Thyroid gland (tissue), 4 donors: ENCODE results near the gene SCG3. TPM values are rescaled to one million over a fixed set of nuclear protein-coding genes. Genes with fewer than 3 reads are reported as not detected.

Experiments
- DNase-seq, 2 donors: peaks; one replicate each; pipeline ENCODE4 v3.0.0-alpha.2; 2019
- H3K27ac ChIP-seq, 3 donors: fragments of 200-600 bp; sonication (generic); 1 replicate in 2 of 3; 2 replicates in 1 of 3; pipeline ENCODE4 v1.5.1; 2016 to 2019; ENCODE audit warnings: mild to moderate bottlenecking in 1 of 3, moderate library complexity in 1 of 3
- H3K27me3 ChIP-seq: fragments of 200-600 bp; sonication (generic); one replicate; pipeline ENCODE4 v1.5.1; 2019
- H3K36me3 ChIP-seq, 2 donors: fragments of 200-600 bp; sonication (generic); one replicate each; pipeline ENCODE4 v1.5.1; 2016 to 2019
- H3K4me1 ChIP-seq, 2 donors: fragments of 200-600 bp; sonication (generic); one replicate each; pipeline ENCODE4 v1.5.1; 2017 to 2019
- H3K4me3 ChIP-seq, 3 donors: fragments of 200-600 bp; sonication (generic); replicated peaks in 1 of 3; 1 replicate in 2 of 3; 2 replicates in 1 of 3; pipeline ENCODE4 v1.5.1; 2016; ENCODE audit warnings: mild to moderate bottlenecking in 1 of 3
- H3K9me3 ChIP-seq: fragments of 200-600 bp; sonication (generic); one replicate; pipeline ENCODE4 v1.5.1; 2017
- POLR2A ChIP-seq, 2 donors: fragments of 450-650 bp; IDR thresholded peaks; one replicate each; pipeline ENCODE4 v1.6.1; 2017; ENCODE audit warnings: antibody characterized with exemption in 2 of 2, mild to moderate bottlenecking in 2 of 2, moderate library complexity in 1 of 2
- WGBS, 2 donors: methylation state at CpG; one replicate each; pipeline ENCODE4 v1.1.5; 2017; 5-methylcytosine and 5-hydroxymethylcytosine counted together
- intact Hi-C: fragments of 100-400 bp; cut with DNase I; formaldehyde crosslinking; loops from one replicate; pipeline ENCODE4 v1.15.1; 2023
- total RNA-seq, 4 donors: library from RNA; depleted of rRNA; stranded (reverse); fragments of >200 nt; gene quantifications; one replicate each; pipeline ENCODE4 v1.2.3, GENCODE V29; 2016
- TF ChIP-seq, protein P1 (sequence below), 6 experiments: fragments of 200-600 bp in 3 of 6; fragments of 450-650 bp in 3 of 6; sonication (generic) in 3 of 6; IDR thresholded peaks; one replicate each; pipeline ENCODE4 v1.5.1; 2016 to 2019; ENCODE audit warnings: antibody characterized with exemption in 6 of 6, mild to moderate bottlenecking in 2 of 6, inconsistent platforms in 1 of 6, moderate library complexity in 1 of 6

SCG3 gene
- total RNA-seq, 4 donors from 2014 or later = 0.33 to 1.8 (median 0.52) TPM

DNA sequence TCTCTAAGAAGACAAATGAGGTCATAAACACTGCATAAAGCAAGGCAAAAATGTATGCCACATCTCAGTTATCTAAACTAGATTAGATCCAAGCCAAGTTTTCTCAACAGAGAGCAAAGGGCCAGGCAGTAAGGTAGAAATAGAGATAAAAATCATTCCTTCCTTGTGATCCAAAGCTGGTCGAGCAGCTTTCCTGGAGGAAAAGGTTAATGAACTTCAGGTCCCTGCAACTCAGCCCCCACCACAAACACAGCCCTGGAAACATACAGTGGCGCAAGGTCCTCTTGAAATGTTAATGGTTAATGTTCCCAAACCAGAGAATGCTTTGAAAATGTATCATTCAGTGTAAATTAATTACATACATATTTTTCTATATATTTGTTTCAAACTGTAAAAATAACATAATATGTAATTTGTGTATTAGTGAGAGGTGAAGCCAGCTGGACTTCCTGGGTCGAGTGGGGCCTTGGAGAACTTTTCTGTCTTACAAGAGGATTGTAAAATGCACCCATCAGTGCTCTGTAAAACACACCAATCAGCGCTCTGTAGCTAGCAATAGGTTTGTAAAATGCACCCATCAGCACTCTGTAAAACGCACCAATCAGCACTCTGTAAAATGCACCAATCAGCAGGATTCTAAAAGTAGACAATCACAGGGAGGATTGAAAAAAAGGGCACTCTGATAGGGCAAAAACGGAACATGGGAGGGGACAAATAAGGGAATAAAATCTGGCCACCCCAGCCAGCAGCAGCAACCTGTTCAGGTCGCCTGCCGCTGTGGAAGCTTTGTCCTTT, 39.1 kb downstream of the SCG3 start:
- Histone ChIP-seq H3K4me3 (no peak overlapping the region), H3K27me3 (no peaks in the 10 kb centered on the region), H3K4me1 (no peaks in the 10 kb centered on the region), H3K9me3 (no peaks in the 10 kb centered on the region), H3K27ac (no peak overlapping the region), H3K36me3 (no peaks in the 10 kb centered on the region)
- intact Hi-C loops = no loop called here
- TF ChIP-seq POLR2A (IDR thresholded peaks at IDR 0.05) = no peak
- TF ChIP-seq, protein P1, sequence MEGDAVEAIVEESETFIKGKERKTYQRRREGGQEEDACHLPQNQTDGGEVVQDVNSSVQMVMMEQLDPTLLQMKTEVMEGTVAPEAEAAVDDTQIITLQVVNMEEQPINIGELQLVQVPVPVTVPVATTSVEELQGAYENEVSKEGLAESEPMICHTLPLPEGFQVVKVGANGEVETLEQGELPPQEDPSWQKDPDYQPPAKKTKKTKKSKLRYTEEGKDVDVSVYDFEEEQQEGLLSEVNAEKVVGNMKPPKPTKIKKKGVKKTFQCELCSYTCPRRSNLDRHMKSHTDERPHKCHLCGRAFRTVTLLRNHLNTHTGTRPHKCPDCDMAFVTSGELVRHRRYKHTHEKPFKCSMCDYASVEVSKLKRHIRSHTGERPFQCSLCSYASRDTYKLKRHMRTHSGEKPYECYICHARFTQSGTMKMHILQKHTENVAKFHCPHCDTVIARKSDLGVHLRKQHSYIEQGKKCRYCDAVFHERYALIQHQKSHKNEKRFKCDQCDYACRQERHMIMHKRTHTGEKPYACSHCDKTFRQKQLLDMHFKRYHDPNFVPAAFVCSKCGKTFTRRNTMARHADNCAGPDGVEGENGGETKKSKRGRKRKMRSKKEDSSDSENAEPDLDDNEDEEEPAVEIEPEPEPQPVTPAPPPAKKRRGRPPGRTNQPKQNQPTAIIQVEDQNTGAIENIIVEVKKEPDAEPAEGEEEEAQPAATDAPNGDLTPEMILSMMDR (IDR thresholded peaks at IDR 0.05) = no peak
- DNase-seq = no peak
- WGBS, 2 donors = 76 to 79% methylated on average over 8 of the region's 8 CpGs

DNA sequence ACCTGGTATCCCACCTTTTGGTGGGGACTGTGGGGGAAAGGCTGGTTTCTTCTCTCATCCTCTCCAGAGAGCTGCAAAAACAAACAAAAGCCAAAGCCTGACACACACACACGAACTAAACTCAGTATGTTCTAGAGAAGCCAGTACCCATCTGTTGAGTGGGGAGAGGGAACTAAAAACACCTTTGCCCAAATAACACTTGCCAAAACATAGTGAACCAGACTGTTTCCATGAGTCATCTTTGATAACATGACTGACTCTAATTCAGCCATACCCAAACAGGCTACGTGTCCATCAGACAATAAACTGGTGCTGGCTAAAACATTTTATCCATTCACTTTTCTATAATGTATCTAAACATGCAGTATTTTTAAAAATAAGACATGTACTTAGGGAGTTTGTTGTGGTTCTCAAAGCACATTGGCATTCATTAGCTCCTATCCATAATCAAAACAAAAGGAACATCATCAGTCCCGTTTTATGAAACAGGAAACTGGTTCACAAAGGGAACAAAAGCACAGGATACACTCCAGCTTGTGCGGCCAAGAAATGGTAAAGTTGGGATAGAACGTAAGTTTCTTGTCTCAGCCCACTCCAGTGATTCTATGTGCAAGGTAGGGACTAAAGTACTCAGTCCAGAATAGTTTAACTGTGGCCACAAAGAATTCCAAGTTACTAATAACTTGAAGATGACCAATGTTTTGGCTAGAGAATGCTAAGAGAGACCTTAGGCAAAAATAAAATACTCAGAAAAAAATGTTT, 40.1 kb downstream of the SCG3 start:
- intact Hi-C loops = no loop called here
- TF ChIP-seq POLR2A (IDR thresholded peaks at IDR 0.05) = no peak
- TF ChIP-seq, protein P1 (IDR thresholded peaks at IDR 0.05) = no peak
- no peaks in the 10 kb centered on the region for H3K36me3 ChIP-seq
- peaks cover 0 to 5% of the 10 kb centered on the region in 2 donors for H3K4me1 ChIP-seq
- no peak for DNase-seq
- 71 to 81% methylated on average over 5 of the region's 5 CpGs for WGBS, 2 donors
- no peaks in the 10 kb centered on the region for H3K9me3 ChIP-seq
- no peaks in the 10 kb centered on the region for H3K27me3 ChIP-seq
- peak overlapping the region in 1 of 3 donors; percentile 7 for H3K27ac ChIP-seq
- H3K4me3 ChIP-seq = no peak overlapping the region

GRCh38 chr15:51724199-51724598, 42.9 kb downstream of the SCG3 start:
- intact Hi-C loops = no loop called here
- H3K27ac ChIP-seq = no peak overlapping the region
- no peak overlapping the region for H3K4me3 ChIP-seq
- H3K27me3 ChIP-seq = no peaks in the 10 kb centered on the region
- DNase-seq = no peak
- TF ChIP-seq, protein P1 (IDR thresholded peaks at IDR 0.05) = no peak
- no peak for TF ChIP-seq POLR2A (IDR thresholded peaks at IDR 0.05)
- no peaks in the 10 kb centered on the region for H3K36me3 ChIP-seq
- H3K4me1 ChIP-seq = peaks cover 0 to 11% of the 10 kb centered on the region in 2 donors
- 92 to 93% methylated on average over 2 of the region's 2 CpGs for WGBS, 2 donors
- no peaks in the 10 kb centered on the region for H3K9me3 ChIP-seq

GRCh38 chr15:51724673-51725072, 43.4 kb downstream of the SCG3 start:
- no peak overlapping the region for H3K4me3 ChIP-seq
- no peaks in the 10 kb centered on the region for H3K36me3 ChIP-seq
- no peaks in the 10 kb centered on the region for H3K9me3 ChIP-seq
- H3K27ac ChIP-seq = no peak overlapping the region
- no peaks in the 10 kb centered on the region for H3K27me3 ChIP-seq
- 65 to 75% methylated on average over 1 of the region's 1 CpG for WGBS, 2 donors
- intact Hi-C loops = no loop called here
- peaks cover 0 to 11% of the 10 kb centered on the region in 2 donors for H3K4me1 ChIP-seq
- DNase-seq = no peak
- TF ChIP-seq POLR2A (IDR thresholded peaks at IDR 0.05) = no peak
- TF ChIP-seq, protein P1 (IDR thresholded peaks at IDR 0.05) = no peak
